H9 (cell line): Measurements from ENCODE around the gene PARD3. TPM values are rescaled to one million over a fixed set of nuclear protein-coding genes. Genes with fewer than 3 reads are reported as not detected.

Experiments used
- DNase-seq: peaks from one replicate; pipeline ENCODE4 v3.0.0-alpha.2; 2017
- H2AFZ ChIP-seq: one replicate; pipeline ENCODE4 v1.6.1; 2013; ENCODE audit warnings: mild to moderate bottlenecking, low read length, control low read depth, moderate library complexity
- H2AK5ac ChIP-seq: 2 replicates; pipeline ENCODE4 v1.6.1; 2013; ENCODE audit warnings: low read length, control low read depth, mixed read lengths; ENCODE audit not compliant: insufficient read length
- H2BK120ac ChIP-seq: one replicate; pipeline ENCODE4 v1.6.1; 2013; ENCODE audit warnings: low read depth, mild to moderate bottlenecking, low read length, control low read depth, inconsistent platforms; ENCODE audit not compliant: poor library complexity, severe bottlenecking
- H2BK12ac ChIP-seq: 2 replicates; pipeline ENCODE4 v1.6.1; 2013; ENCODE audit warnings: low read length, control low read depth, mixed read lengths, low read depth; ENCODE audit not compliant: insufficient read length
- H2BK15ac ChIP-seq: 2 replicates; pipeline ENCODE4 v1.6.1; 2013; ENCODE audit warnings: low read depth, low read length, control low read depth
- H2BK20ac ChIP-seq: one replicate; pipeline ENCODE4 v1.6.1; 2013; ENCODE audit warnings: low read depth, mild to moderate bottlenecking, low read length, control low read depth, inconsistent platforms; ENCODE audit not compliant: poor library complexity, severe bottlenecking
- H2BK5ac ChIP-seq: 2 replicates; pipeline ENCODE4 v1.6.1; 2013; ENCODE audit warnings: low read length, control low read depth, mixed read lengths; ENCODE audit not compliant: insufficient read length
- H3K14ac ChIP-seq: 2 replicates; pipeline ENCODE4 v1.6.1; 2013; ENCODE audit warnings: low read length, control low read depth; ENCODE audit not compliant: insufficient read depth
- H3K18ac ChIP-seq: 2 replicates; pipeline ENCODE4 v1.6.1; 2013; ENCODE audit warnings: low read depth, mild to moderate bottlenecking, mixed read lengths, low read length, control low read depth; ENCODE audit not compliant: insufficient read length
- H3K23ac ChIP-seq: 2 replicates; pipeline ENCODE4 v1.6.1; 2013; ENCODE audit warnings: low read length, control low read depth, mixed read lengths, low read depth; ENCODE audit not compliant: insufficient read length
- H3K23me2 ChIP-seq: 2 replicates; pipeline ENCODE4 v1.6.1; 2013; ENCODE audit warnings: low read depth, mild to moderate bottlenecking, mixed read lengths, low read length, control low read depth; ENCODE audit not compliant: insufficient read length, poor library complexity, severe bottlenecking
- H3K27ac ChIP-seq: 2 replicates; pipeline ENCODE4 v1.5.1; 2013; ENCODE audit warnings: low read length, control low read depth, mixed read lengths, low read depth; ENCODE audit not compliant: insufficient read length
- H3K27me3 ChIP-seq: 2 replicates; pipeline ENCODE4 v1.6.1; 2013; ENCODE audit warnings: low read length, control low read depth, inconsistent platforms; ENCODE audit not compliant: insufficient read depth
- H3K4ac ChIP-seq: 2 replicates; pipeline ENCODE4 v1.6.1; 2013; ENCODE audit warnings: low read depth, mild to moderate bottlenecking, control low read depth, inconsistent platforms, low read length, moderate library complexity
- H3K4me1 ChIP-seq: 2 replicates; pipeline ENCODE4 v1.6.1; 2013; ENCODE audit warnings: low read length, control low read depth, inconsistent platforms; ENCODE audit not compliant: insufficient read depth
- H3K4me2 ChIP-seq: 2 replicates; pipeline ENCODE4 v1.6.1; 2013; ENCODE audit warnings: low read length, control low read depth, mixed read lengths; ENCODE audit not compliant: insufficient read length, insufficient read depth
- H3K56ac ChIP-seq: 2 replicates; pipeline ENCODE4 v1.6.1; 2013; ENCODE audit warnings: low read depth, mild to moderate bottlenecking, mixed read lengths, low read length, control low read depth; ENCODE audit not compliant: insufficient read length
- H3K79me1 ChIP-seq: 2 replicates; pipeline ENCODE4 v1.6.1; 2013; ENCODE audit warnings: low read depth, mild to moderate bottlenecking, moderate library complexity, low read length, control low read depth, inconsistent platforms; ENCODE audit not compliant: insufficient read depth, poor library complexity, severe bottlenecking
- H3K79me2 ChIP-seq: 2 replicates; pipeline ENCODE4 v1.6.1; 2013; ENCODE audit warnings: low read length, control low read depth, inconsistent platforms; ENCODE audit not compliant: insufficient read depth
- H3K9ac ChIP-seq: 2 replicates; pipeline ENCODE4 v1.6.1; 2013; ENCODE audit warnings: low read length, control low read depth, mixed read lengths; ENCODE audit not compliant: insufficient read length; ENCODE audit errors: extremely low read depth
- H3K9me3 ChIP-seq: one replicate; pipeline ENCODE4 v1.6.1; 2013; ENCODE audit warnings: low read depth, low read length, inconsistent platforms; ENCODE audit not compliant: control insufficient read depth
- H3T11ph ChIP-seq: one replicate; pipeline ENCODE4 v1.6.1; 2013; ENCODE audit warnings: mild to moderate bottlenecking, low read length, control low read depth, inconsistent platforms
- H4K20me1 ChIP-seq: one replicate; pipeline ENCODE4 v1.6.1; 2013; ENCODE audit not compliant: control insufficient read depth, insufficient read length, insufficient read depth
- H4K5ac ChIP-seq: 2 replicates; pipeline ENCODE4 v1.6.1; 2013; ENCODE audit warnings: low read depth, mild to moderate bottlenecking, mixed read lengths, low read length, control low read depth; ENCODE audit not compliant: insufficient read length
- H4K8ac ChIP-seq: replicated peaks from 2 replicates; pipeline ENCODE4 v1.6.1; 2013; ENCODE audit warnings: low read length, control low read depth, mixed read lengths, low read depth; ENCODE audit not compliant: insufficient read length
- H4K91ac ChIP-seq: 2 replicates; pipeline ENCODE4 v1.6.1; 2013; ENCODE audit warnings: low read depth, mild to moderate bottlenecking, moderate library complexity, mixed read lengths, low read length, control low read depth; ENCODE audit not compliant: insufficient read length
- H3K27ac Mint-ChIP-seq, 3 experiments: 2 replicates in 2 of 3; 3 replicates in 1 of 3; pipeline ENCODE4 v1.8.0; 2020 to 2021; ENCODE audit warnings: mixed read lengths in 3 of 3, mild to moderate bottlenecking in 1 of 3, moderate library complexity in 1 of 3
- H3K27me3 Mint-ChIP-seq: 2 replicates; pipeline ENCODE4 v1.8.0; 2021; ENCODE audit warnings: low read depth, mild to moderate bottlenecking, moderate library complexity, mixed read lengths
- H3K36me3 Mint-ChIP-seq, 3 experiments: 2 replicates in 2 of 3; 3 replicates in 1 of 3; pipeline ENCODE4 v1.8.0; 2020 to 2021; ENCODE audit warnings: low read depth in 3 of 3, mixed read lengths in 3 of 3; ENCODE audit not compliant: insufficient read depth in 1 of 3
- H3K4me1 Mint-ChIP-seq, 2 experiments: 2 replicates each; pipeline ENCODE4 v1.8.0; 2020; ENCODE audit warnings: mixed read lengths in 2 of 2
- H3K4me3 Mint-ChIP-seq, 2 experiments: 2 replicates in 1 of 2; 3 replicates in 1 of 2; pipeline ENCODE4 v1.8.0; 2020 to 2021; ENCODE audit warnings: mild to moderate bottlenecking in 2 of 2, mixed read lengths in 2 of 2, moderate library complexity in 1 of 2
- H3K9me3 Mint-ChIP-seq, 2 experiments: 2 replicates in 1 of 2; 3 replicates in 1 of 2; pipeline ENCODE4 v1.8.0; 2020; ENCODE audit warnings: mild to moderate bottlenecking in 2 of 2, mixed read lengths in 2 of 2, moderate library complexity in 1 of 2
- total RNA-seq: library from RNA; stranded (reverse); gene quantifications from 2 replicates; pipeline ENCODE4 v1.2.1, GENCODE V29; 2021
- TF ChIP-seq, protein P1 (sequence below): fragments of 200-600 bp; sonication (generic); conservative IDR thresholded peaks from 3 replicates; pipeline ENCODE4 v1.8.0; 2021; ENCODE audit warnings: antibody characterized with exemption, mild to moderate bottlenecking

Gene PARD3
- total RNA-seq, 1 experiment from 2014 or later = 44.7 TPM

- Histone ChIP-seq H4K20me1 (no peaks in the 10 kb centered on the region), H2BK15ac (no peak overlapping the region), H3K56ac (no peak overlapping the region), H3K4me2 (no peak overlapping the region), H4K8ac (no peak overlapping the region), H2BK120ac (no peak overlapping the region), H2BK20ac (no peak overlapping the region), H2BK5ac (no peak overlapping the region), H3K9ac (no peak overlapping the region), H3K18ac (no peak overlapping the region), H3K23ac (no peak overlapping the region), H3K9me3 (no peaks in the 10 kb centered on the region), H3K27me3 (no peaks in the 10 kb centered on the region), H2BK12ac (no peak overlapping the region), H4K5ac (no peak overlapping the region), H4K91ac (no peak overlapping the region), H3K27ac (no peak overlapping the region), H3T11ph (no peak overlapping the region), H3K79me2 (no peaks in the 10 kb centered on the region), H3K23me2 (no peaks in the 10 kb centered on the region), H3K79me1 (no peaks in the 10 kb centered on the region), H3K4me1 (peaks cover 2% of the 10 kb centered on the region; the same call in 1 of the 2 replicates), H3K14ac (no peak overlapping the region), H3K4ac (no peak overlapping the region), H2AFZ (no peak overlapping the region), H2AK5ac (no peak overlapping the region)
- Mint-ChIP-seq H3K9me3 (0 out of 5 replicates have a peak, but pooled peaks cover 0 to 3% of the 10 kb centered on the region in 2 experiments), H3K36me3 (peaks cover 13 to 20% (median 13%) of the 10 kb centered on the region in 3 experiments; a peak in 6 of 7 replicates), H3K4me1 (peaks cover 38 to 48% of the 10 kb centered on the region in 2 experiments), H3K27me3 (no peaks in the 10 kb centered on the region), H3K27ac (no peak overlapping the region; a peak in 1 of 7 replicates), H3K4me3 (no peak overlapping the region)
- TF ChIP-seq, protein P1, sequence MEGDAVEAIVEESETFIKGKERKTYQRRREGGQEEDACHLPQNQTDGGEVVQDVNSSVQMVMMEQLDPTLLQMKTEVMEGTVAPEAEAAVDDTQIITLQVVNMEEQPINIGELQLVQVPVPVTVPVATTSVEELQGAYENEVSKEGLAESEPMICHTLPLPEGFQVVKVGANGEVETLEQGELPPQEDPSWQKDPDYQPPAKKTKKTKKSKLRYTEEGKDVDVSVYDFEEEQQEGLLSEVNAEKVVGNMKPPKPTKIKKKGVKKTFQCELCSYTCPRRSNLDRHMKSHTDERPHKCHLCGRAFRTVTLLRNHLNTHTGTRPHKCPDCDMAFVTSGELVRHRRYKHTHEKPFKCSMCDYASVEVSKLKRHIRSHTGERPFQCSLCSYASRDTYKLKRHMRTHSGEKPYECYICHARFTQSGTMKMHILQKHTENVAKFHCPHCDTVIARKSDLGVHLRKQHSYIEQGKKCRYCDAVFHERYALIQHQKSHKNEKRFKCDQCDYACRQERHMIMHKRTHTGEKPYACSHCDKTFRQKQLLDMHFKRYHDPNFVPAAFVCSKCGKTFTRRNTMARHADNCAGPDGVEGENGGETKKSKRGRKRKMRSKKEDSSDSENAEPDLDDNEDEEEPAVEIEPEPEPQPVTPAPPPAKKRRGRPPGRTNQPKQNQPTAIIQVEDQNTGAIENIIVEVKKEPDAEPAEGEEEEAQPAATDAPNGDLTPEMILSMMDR = no peak
- no peak for DNase-seq
Measured at GRCh38 chr10:34372509-34372908, 442.6 kb downstream of the PARD3 start.
